LNCaP clone FGC (cell line): ENCODE data around the gene MMP24.
"Not testable (repeated sequence)": the region's sequence is repeated elsewhere in the genome, so short reads cannot be mapped to it uniquely, and the experiment has no call there.

Experiments
- DNase-seq: peaks from one replicate; pipeline ENCODE4 v3.0.0-alpha.2; 2011; ENCODE audit warnings: low read depth
- H3K4me3 ChIP-seq: 2 replicates; pipeline ENCODE4 v1.5.1; 2011; ENCODE audit warnings: mild to moderate bottlenecking, low read depth, low read length, control low read depth
- TF ChIP-seq, protein P1 (sequence below): IDR thresholded peaks from 2 replicates; pipeline ENCODE4 v1.5.1; 2012; ENCODE audit warnings: mild to moderate bottlenecking; ENCODE audit not compliant: control insufficient read depth, insufficient read depth; ENCODE audit errors: extremely low read depth

MMP24 gene

DNA sequence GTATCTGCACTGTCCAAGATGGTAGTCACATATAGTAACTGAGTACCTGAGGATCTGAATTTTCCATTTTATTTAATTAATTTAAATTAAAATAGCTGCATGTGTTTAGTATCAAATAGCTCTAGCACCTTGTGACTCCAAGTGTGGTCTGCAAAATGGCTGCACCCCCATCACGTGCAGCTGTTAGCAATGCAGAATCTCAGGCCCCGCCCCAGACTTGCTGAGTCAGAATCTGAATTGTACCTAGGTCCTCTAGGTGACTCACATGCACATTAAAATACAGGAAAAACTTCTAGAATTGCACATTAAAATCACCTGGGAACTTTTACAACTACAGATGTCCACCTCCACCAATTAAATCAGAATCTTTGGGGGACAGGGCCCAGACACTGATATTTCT lies 84.9 kb downstream of the MMP24 start:
- H3K4me3 ChIP-seq: no peak overlapping the region
- TF ChIP-seq, protein P1, sequence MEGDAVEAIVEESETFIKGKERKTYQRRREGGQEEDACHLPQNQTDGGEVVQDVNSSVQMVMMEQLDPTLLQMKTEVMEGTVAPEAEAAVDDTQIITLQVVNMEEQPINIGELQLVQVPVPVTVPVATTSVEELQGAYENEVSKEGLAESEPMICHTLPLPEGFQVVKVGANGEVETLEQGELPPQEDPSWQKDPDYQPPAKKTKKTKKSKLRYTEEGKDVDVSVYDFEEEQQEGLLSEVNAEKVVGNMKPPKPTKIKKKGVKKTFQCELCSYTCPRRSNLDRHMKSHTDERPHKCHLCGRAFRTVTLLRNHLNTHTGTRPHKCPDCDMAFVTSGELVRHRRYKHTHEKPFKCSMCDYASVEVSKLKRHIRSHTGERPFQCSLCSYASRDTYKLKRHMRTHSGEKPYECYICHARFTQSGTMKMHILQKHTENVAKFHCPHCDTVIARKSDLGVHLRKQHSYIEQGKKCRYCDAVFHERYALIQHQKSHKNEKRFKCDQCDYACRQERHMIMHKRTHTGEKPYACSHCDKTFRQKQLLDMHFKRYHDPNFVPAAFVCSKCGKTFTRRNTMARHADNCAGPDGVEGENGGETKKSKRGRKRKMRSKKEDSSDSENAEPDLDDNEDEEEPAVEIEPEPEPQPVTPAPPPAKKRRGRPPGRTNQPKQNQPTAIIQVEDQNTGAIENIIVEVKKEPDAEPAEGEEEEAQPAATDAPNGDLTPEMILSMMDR: no peak
- DNase-seq: no peak

DNA sequence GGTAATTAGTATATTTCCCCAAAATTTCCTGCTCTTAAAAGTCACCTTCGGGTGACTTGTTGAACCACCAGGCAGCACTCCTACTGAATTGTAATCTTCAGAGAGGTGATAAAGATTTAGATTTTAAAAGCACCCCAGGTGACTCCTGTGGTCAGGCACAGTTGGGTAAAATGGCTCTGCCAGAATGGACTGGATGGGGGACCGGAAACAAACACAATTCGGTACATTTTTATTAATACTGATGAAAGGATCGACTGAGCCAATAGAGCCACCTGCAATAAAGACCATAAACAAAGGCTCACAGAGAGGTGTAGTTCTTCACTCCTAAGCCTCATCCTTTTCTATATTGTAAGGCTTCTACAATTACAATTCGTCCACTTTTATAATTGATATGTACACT lies 85.3 kb downstream of the MMP24 start:
- TF ChIP-seq, protein P1: no peak
- no peak overlapping the region for H3K4me3 ChIP-seq
- no peak for DNase-seq

DNA sequence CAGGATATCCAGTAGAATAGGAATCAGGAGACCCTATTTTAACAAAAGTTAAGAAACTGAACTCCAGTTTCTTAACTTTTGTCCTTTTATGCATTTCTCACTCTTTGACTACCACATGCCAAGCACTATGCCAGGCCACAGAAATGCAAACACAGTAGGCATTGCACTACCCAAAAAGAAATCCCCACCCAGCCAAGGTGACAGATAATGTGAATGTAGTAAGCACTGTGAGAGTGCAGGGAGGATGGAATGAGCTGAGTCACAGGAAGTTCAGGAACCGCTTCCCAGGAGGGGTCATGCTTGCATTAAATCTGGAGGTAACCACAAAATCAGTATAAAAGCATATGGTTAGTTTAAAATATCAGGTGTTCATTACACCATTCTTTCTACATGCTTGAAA lies 85.8 kb downstream of the MMP24 start:
- no peak overlapping the region for H3K4me3 ChIP-seq
- no peak for DNase-seq
- TF ChIP-seq, protein P1: no peak

DNA sequence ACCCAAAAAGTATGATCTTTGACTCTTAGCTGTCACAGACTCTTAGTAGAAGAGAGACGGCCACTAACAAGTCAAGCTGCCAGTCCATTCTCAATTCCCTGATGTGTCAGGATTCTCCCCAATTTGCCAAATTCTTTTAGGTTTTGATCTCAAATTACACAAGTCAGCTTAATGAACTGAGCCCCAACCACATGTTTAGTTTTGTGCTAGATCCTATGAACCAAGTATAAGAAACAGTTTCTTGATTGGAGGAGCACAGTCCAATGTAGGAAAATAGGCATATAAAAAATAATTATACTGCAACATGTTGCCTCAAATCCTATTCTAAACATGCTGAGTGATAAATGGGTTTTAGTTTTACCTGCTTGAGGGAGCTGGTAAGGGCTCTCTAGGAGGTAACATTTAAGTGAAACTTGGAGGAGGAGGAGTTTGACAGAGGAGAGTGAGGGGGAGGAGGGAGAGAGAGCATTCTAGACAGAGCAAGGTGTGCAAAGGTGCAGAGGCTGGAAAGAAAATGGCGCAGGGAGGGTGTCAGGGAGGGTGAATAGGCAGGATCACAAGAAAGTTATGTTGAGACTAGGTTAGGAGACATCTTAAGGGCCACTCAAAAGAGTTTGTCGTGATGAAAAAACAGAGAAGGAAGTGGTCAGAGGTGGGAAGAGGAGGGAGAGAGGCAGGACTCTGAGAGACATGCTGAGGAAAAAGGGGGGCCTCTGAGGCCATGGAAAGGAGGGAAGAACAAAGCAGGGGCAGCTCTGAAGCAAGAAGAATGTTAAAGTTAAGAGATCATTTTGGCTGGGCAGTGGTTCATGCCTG lies 88.5 kb downstream of the MMP24 start:
- no peak for DNase-seq
- no peak overlapping the region for H3K4me3 ChIP-seq
- TF ChIP-seq, protein P1: no peak

DNA sequence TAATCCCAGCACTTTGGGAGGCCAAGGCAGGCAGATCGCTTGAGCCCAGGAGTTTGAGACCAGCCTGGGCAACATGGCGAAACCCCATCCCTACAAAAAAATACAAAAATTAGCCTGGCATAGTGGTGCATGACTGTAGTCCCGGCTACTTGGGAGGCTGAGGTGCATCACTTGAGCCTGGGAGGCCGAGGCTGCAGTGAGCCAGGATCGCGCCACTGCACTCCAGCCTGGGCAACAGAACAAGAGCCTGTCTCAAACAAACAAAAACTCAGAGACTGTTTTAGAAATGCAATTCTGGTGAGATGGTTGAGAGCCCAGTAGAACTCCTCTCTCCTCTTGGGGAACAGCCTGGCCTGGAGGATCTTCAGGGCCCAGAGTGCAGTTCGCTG lies 89.1 kb downstream of the MMP24 start:
- not testable (repeated sequence) for DNase-seq, H3K4me3 ChIP-seq

DNA sequence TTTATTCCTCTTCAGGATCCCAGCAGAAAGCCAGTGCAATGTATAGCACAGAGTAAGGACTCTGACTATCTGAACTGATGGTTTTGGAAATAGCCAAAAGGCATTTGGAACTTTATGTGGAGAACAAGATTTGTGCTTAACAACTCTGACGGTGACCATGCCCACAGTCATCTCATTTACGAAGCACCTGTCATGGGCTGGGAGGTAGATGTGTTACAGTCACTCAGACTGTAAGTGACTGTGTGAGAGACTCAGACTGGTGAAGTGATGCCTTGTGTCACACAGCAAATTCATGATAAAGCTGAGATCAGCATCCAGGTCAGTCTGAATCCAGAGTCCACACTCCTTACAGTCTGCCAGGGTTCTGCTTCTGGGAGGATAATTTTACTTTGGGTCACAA lies 89.6 kb downstream of the MMP24 start:
- no peak overlapping the region for H3K4me3 ChIP-seq
- no peak for DNase-seq
- TF ChIP-seq, protein P1: no peak

DNA sequence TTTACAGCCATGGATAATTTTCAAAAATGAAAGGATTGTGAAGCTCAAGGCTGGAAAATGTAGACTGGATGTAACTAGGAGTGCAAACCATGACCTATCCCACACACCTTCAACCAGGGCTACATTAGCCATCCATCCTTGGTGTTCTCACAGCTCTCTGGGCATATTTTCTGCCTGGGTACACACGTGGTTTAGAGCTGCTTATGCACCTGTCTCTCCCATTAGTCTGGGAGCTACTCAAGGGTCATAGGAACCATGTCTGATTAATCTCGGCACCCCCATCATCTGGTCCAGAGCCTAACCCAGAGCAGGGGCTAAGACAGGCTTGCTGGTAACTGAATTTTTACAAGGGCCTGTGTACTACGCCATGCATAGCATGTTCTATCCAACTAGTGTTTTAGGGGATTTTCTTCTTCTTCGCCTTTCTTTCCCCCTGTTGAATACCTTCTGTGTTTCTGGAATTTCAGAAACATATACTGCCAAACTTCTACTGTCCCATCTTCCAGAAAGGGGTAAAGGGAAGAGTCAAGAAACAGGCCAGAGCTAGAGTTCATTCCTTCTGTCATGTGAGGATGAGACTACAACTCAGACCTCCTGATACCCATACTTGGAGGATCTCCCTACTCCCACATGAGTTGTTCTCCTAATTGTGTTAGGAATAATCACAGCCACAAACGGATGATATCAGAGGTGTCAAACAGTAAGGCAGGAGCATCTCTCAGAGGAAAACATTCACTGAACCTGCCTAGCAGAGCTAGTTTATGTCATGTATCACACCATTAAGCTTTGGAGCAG lies 91.1 kb downstream of the MMP24 start:
- TF ChIP-seq, protein P1: no peak
- H3K4me3 ChIP-seq: 0 out of 2 replicates have a peak overlapping the region, but pooled peaks have one; percentile 2
- no peak for DNase-seq
